Iris pigment epithelial cell (primary cell): ENCODE results near the gene MEX3C.
A peak's percentile ranks its signal among the peaks of the same experiment; 100 is the strongest.

Source experiments
- DNase-seq: peaks from one replicate; pipeline ENCODE4 v3.0.0-alpha.2; 2011; ENCODE audit warnings: low read depth

Gene MEX3C

GRCh38 chr18:51191128-51191717, 6.3 kb downstream of the MEX3C start:
- peak; percentile 3 for DNase-seq

GRCh38 chr18:51190000-51190399, 7.5 kb downstream of the MEX3C start:
- DNase-seq: no peak

DNA sequence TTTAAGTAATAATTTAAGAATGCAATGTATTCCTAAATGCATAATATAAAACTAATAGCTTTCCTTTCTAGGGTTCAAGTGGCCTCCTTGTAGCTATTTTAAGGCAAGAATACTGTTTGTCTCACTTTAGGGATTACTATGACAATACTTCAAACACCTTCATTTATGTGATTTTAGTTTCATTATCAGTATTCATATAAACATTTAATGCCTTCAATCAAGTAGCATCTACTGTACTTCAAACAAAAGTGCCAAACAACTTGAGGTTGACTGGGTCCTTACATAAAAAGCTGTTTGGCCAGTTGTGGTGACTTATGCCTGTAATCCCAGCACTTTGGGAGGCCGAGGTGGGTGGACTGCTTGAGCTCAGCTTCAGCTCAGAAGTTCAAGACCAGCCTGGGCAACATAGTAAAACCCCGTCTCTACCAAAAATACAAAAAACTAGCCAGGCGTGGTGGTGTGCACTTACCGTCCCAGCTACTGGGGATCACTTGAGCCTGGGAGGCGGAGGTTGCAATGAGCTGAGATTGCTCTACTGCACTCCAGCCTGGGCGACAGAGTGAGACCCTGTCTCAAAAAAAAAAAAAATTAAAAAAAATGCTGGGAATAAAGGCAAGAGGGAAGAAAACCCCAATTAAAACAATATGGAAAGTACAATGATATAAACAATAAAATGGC, 9.3 kb downstream of the MEX3C start:
- DNase-seq: no peak

DNA sequence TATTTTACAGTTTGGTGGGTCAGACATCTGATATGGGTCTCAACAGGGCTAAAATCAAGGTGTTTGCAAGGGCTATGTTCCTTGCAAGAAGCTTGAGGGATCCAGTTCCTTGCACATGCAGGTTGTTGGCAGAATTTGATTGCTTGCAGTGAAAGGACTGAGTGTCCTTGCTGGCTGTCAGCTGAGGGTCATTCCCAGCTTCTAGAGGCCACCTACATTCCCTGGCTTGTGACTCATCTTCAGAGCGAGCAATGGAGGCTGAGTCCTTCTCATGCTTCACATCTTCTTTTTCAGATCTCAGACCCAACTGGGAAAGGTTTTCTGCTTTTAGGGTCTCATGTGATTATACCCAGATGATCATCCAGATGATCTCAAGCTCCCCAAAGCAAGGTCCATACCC, 12.4 kb downstream of the MEX3C start:
- DNase-seq: peak; percentile 24

GRCh38 chr18:51184091-51184457, 13.4 kb downstream of the MEX3C start:
- DNase-seq: no peak

- DNase-seq: no peak
Measured at GRCh38 chr18:51183372-51184090, 13.9 kb downstream of the MEX3C start.

- DNase-seq: no peak
Measured at GRCh38 chr18:51182824-51183223, 14.7 kb downstream of the MEX3C start.

DNA sequence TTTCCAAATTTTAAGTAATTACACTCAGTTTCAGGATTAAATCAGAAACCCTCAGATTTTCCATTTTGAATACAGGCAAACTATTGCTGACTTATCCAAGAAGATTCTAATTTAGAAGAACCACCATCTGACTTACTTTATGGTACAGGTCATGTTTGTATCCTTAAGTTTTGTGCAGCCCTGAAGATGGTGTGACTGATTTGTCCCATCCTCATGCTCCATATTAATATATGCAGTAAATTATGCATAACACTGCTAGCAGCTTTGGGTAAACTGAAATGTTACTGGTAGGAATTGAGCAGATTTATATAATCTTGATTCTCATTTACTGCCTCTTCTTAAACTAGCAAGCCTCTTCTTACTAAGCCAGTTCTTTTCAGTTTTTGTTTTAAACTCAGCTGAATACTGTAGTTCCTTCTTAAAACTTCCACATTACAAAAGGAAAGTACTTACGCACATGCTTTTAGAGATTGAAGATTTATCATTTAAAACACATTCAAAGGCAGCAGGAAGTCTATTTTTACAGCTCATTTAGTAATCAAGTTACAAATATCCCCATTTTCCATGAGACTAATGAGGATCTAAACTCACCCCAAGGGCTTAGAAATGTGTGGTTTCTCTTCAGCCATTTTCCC, 25.7 kb downstream of the MEX3C start:
- no peak for DNase-seq

GRCh38 chr18:51171223-51171622, 26.3 kb downstream of the MEX3C start:
- DNase-seq: no peak

DNA sequence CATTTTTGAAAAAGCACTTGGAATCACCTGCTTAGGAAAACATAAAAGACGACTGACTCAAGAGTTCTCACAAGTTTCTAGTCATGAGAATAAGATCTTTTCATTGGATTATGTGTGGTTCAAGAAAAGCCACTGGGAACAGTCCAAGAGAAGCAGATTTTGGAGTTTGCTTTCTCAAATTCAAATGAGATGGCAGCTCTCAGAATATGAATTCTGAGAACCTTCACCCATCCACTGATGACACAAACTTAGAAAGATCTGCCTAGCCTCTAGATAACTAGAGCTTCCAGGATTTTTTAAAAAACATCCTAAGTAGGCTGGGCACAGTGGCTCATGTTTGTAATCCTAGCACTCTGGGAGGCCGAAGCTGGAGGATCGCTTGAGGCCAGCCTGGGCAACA, 26.8 kb downstream of the MEX3C start:
- DNase-seq: no peak

DNA sequence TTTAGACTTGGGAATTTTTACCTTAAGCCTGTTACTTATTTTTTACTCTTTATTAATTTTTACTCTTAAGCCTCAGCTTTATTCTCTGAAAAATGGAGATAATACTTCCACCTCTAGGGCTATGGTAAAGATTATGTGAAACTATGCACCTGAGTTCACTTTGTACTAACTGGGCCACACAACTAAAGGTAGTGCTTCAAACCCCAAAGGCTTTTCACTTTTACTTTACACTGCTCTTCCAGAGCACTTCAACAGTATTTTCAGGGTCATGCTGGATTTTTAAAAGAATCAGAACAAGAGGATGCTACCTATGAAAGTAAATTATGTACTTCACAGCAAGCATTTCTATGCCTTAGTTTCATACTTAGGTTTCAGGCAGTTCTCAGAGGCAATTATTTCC, 27.8 kb downstream of the MEX3C start:
- no peak for DNase-seq

DNA sequence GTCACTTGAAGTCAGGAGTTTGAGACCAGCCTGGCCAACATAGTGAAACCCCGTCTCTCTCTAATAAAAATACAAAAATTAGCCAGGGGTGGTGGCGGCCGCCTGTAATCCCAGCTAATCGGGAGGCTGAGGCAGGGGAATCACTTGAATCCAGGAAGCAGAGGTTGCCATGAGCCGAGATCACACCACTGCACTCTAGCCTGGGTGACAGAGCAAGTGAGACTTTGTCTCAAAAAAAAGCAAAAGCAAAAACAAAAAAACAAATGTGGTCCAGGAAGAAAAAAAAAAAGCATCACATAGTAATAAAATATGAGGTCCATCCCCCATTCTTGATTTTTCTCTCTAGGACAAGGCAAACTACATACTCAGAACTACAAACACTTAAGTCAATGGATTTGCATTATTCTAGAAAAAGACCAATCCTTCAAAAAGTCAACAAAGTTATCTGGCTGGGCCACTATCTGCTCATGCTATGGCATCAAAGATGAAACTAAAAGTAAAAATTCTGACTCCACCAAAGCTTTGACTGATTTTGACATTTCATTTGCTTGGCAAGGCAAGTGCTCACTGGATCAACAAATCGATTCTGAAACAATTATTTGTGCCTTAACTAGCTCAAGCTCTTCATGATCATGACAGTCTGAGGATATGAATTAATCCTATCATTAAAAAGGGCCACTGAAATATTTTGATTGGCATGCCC, 28.4 kb downstream of the MEX3C start:
- DNase-seq: no peak

GRCh38 chr18:51168026-51168742, 29.3 kb downstream of the MEX3C start:
- DNase-seq: no peak

DNA sequence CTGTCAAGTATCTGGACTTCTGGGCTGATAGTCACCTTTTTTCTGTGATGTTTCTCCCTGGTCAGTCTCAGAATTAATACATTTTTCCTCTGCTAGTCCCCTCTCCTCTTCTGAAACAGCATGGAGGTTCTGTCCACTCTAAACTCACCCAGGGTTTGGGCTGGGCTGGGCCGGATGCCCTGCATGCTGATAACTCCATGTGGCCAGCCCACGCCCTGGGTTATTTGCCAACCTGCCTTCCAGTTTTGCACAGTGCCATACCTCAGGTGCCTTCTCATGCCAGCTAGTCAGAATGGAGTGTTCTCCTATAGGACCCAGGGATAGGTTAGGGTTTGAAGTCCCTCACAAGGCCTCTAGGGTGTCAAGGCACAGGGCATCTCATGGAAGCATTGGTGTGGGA, 32.2 kb downstream of the MEX3C start:
- no peak for DNase-seq

GRCh38 chr18:51164761-51165281, 32.7 kb downstream of the MEX3C start:
- DNase-seq: no peak

GRCh38 chr18:51164342-51164741, 33.1 kb downstream of the MEX3C start:
- no peak for DNase-seq

- DNase-seq: no peak
Measured at GRCh38 chr18:51163543-51163942, 33.9 kb downstream of the MEX3C start.

DNA sequence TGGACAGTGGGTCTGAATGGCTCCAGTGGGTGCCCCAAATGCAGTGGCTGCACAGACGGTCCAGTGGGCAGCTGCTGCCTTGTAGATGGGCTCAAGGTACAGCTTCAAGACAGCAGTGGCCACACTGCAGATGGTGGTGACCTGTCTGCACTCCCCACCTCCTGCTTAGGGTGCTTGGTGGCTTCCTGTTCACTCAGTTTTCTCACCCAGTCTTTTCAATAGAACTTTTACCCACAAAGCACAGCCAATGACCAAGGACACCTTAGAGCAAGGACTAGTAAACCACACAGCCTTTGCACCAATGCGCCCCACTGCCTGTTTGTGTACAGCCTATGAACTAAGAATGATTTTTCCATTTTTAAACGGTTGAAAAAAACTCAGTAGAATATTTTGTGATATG, 34.9 kb downstream of the MEX3C start:
- DNase-seq: no peak

- DNase-seq: no peak
Measured at GRCh38 chr18:51160646-51161045, 36.8 kb downstream of the MEX3C start.

DNA sequence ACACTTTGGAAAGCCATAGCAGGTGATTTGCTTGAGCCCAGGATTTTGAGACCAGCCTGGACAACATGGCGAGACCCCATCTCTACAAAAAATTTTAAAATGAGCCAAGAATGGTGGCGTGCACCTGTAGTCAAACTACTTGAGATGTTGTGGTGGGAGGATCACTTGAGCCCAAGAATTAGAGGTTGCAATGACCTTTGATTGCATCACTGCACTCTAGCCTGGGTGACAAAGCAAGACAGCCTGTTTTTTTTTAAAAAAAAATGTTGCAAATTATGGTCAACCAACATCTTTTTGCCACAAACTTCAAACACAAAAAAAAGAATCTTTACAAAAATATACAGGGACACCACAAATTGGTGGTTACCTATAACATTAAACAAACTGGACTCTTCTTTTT, 40.3 kb downstream of the MEX3C start:
- DNase-seq: no peak

- DNase-seq: no peak
Measured at GRCh38 chr18:51154431-51155063, 42.9 kb downstream of the MEX3C start.
